OCI-LY1 (cell line): ENCODE measurements around the gene MTUS2.

Experiments used
- EZH2 ChIP-seq: fragments of 200-600 bp; sonication (generic), shearing (Covaris generic); IDR thresholded peaks from 2 replicates; pipeline ENCODE4 v1.8.0; 2017; ENCODE audit warnings: borderline replicate concordance, mixed run types, mild to moderate bottlenecking, antibody characterized with exemption, low read length, moderate library complexity, mixed read lengths
- TF ChIP-seq, protein P1 (sequence below): fragments of 200-600 bp; sonication (generic), shearing (Covaris generic); IDR thresholded peaks from 2 replicates; pipeline ENCODE4 v1.5.1; 2017; ENCODE audit warnings: mild to moderate bottlenecking, antibody characterized with exemption, low read length, moderate library complexity, mixed read lengths

GRCh38 chr13:29162638-29163235 lies 342.6 kb downstream of the MTUS2 start:
- TF ChIP-seq, protein P1, sequence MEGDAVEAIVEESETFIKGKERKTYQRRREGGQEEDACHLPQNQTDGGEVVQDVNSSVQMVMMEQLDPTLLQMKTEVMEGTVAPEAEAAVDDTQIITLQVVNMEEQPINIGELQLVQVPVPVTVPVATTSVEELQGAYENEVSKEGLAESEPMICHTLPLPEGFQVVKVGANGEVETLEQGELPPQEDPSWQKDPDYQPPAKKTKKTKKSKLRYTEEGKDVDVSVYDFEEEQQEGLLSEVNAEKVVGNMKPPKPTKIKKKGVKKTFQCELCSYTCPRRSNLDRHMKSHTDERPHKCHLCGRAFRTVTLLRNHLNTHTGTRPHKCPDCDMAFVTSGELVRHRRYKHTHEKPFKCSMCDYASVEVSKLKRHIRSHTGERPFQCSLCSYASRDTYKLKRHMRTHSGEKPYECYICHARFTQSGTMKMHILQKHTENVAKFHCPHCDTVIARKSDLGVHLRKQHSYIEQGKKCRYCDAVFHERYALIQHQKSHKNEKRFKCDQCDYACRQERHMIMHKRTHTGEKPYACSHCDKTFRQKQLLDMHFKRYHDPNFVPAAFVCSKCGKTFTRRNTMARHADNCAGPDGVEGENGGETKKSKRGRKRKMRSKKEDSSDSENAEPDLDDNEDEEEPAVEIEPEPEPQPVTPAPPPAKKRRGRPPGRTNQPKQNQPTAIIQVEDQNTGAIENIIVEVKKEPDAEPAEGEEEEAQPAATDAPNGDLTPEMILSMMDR = no peak
- no peak for TF ChIP-seq EZH2
